Brain pericyte (primary cell): ENCODE measurements around the gene CPE.
A peak's percentile ranks its signal among the peaks of the same experiment; 100 is the strongest.
"Not testable (repeated sequence)": the region's sequence is repeated elsewhere in the genome, so short reads cannot be mapped to it uniquely, and the experiment has no call there.

Experiments
- DNase-seq: peaks from one replicate; pipeline ENCODE4 v3.0.0-alpha.2; 2012; ENCODE audit warnings: low read depth, low spot score

CPE gene

GRCh38 chr4:165403637-165404036, 24.8 kb downstream of the CPE start:
- DNase-seq, result no peak

- DNase-seq, result no peak
Observed at GRCh38 chr4:165404080-165404479, 25.3 kb downstream of the CPE start.

GRCh38 chr4:165404696-165405095, 25.9 kb downstream of the CPE start:
- no peak for DNase-seq

DNA sequence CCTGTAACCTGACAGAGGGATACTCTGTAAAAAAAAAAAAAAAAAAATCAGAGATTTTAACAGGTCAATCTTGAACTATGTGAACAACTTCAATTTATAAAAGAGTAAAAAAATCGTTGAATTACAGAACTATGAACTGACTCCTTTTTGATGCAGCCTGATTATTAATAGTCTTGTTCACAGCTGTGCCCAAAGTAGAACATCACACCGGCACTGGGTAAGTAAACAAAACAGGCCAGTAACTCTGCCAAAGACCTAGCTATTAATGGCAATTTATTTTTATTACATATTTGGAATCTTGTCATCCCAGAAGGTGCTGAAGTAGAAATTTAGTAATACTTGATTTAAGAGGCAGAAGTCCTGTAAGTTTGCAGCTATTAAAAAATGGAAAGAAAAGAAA, 31.4 kb downstream of the CPE start:
- no peak for DNase-seq

- no peak for DNase-seq
Observed at GRCh38 chr4:165415910-165416309, 37.1 kb downstream of the CPE start.

GRCh38 chr4:165418073-165418472, 39.3 kb downstream of the CPE start:
- no peak for DNase-seq

DNA sequence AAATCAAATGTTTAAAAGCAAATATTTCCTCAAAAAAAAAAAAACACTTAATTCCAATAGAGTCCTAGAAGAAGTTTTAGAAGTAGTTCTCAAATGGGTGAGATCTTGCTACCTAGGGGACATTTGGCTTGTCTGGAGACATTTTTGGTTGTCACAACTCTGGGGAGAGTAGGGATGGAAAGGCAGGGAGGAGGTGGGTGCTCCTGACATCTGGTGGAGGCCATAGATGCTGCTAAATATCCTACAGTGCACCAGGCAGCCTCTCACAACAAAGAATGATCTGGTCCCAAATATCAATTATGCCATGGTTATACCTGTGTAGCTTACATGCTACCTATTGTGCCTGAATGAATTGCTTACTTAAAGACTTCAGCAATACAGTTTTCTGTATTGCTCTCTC, 46.8 kb downstream of the CPE start:
- DNase-seq, result no peak

GRCh38 chr4:165426331-165426730, 47.5 kb downstream of the CPE start:
- DNase-seq, result no peak

GRCh38 chr4:165426823-165427222, 48.0 kb downstream of the CPE start:
- DNase-seq, result no peak

- DNase-seq, result no peak
Observed at GRCh38 chr4:165428957-165429356, 50.1 kb downstream of the CPE start.

DNA sequence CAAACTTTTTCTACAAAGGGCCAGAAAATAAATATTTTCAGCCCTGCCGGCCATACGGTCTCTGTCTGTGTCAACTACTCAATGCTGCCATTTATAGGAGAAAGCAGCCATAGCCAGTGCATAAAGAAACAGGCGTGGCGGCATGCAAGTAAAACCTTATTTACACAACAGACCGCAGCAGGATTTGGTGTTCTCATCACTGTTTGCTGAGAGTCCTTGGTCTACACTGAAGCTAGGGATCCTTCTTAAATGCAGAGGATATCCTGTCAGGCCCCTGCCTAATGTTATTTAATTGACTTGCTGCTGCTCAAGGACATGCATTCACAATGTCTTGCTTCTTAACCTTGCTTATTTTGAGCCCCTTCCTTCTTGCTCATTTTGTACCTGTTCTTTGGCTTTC, 54.7 kb downstream of the CPE start:
- no peak for DNase-seq

GRCh38 chr4:165437691-165438090, 58.9 kb downstream of the CPE start:
- DNase-seq, result no peak

DNA sequence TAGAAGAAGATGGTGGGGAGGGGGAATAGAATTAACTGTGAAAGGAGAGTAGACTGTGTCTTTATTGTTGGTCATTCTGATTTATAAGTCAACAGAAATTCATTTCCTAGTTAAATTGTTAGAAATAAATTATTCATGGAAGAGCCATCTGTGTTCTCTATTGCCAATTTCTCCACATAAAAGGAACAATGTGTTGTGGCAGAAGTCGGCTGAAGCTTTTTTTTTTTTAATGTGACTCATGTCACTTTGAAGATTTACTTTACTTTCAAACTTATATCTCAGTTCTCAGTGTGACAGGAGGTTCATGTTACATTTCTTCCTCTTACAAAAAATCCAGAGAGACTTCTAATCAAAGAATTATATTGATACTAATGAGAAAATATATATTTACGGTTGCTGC, 60.5 kb downstream of the CPE start:
- no peak for DNase-seq

DNA sequence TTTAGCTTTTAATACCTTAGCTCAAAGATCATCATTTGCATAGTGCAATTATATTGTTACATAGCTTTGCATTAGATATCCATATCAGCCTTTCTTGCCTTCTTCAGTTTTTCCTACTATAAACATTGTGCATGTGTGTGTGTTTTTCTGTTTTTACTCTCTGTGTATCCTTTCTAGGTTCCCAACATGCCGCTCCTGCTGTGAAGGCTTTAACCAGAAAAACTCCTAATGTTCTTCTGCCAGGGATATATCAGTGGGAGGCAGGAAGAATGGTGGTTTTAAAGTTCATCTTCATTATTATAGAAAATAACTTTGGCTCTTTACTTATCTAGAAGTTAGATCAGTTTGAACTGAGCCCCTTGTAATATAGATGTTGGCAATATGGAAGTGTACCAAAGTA, 61.2 kb downstream of the CPE start:
- DNase-seq, result peak; percentile 59

DNA sequence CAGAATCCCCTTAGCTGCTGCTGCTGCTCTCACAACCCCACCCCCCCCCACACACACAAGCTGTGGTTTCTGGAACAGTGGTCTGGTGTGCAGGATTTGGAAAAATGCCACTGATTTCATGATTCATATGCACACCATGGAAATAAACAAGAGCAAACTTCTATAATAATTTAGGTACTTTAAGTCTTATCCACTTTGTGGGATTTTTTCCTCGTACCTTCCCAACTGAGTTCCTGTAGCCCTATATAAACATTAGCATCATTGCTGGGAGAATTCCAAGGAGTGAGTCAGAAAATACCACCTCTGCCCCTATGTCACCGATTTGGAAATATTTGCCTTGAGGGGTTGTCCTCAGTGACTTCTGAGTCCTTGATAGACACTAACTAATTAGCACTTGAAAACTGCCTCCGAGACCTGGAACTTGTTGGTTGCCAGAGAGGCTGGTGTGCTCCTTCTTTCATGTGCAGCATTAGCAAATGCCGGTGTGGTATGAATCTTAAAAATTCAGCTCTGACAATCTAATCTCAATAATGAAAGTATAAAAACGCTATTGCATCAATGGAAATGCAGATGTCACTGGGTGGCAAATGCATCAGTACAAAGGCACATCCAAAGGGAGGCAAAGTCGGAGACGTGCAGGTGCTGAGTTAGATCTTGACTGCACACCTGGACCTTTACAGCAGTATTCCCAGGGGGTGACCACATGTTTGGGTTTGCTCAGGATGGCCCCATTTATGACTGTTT, 61.8 kb downstream of the CPE start:
- DNase-seq, result peak; percentile 57

DNA sequence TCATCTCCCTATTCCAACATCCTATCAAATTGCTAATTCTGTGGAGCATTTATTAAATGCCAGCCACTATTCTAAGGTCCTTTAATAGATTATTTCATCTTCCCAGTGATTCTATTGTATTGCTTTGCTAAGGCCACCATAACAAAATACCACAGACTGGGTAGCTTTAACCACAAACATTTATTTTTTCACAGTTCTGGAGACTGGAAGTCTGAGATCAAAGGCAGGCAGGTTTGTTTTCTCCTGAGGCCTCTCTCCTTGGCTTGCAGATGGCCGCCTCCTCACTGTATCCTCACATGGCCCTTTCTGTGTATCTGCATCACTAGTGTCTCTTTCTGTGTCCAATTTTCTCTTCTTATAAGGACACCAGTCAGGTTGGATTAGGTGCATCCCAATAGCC, 64.5 kb downstream of the CPE start:
- DNase-seq, result no peak

DNA sequence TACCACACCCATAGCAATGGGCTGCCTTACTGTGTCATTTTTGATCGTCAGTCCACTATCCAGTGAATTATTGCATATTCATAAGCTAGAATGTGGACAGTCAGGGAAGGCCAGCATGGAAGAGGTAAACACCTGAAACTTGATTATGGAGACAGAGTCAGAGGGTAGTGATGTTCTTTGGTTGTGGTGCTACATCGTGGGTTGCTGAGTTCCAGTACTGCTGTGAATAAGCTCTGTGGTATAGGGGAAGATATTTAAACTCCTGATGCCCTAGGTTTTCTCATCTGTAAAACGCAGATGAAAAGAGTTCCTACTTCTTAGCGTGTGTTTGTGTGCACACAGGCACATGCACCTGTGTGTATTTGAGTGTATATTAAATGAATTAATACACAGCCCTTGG, 69.9 kb downstream of the CPE start:
- no peak for DNase-seq

DNA sequence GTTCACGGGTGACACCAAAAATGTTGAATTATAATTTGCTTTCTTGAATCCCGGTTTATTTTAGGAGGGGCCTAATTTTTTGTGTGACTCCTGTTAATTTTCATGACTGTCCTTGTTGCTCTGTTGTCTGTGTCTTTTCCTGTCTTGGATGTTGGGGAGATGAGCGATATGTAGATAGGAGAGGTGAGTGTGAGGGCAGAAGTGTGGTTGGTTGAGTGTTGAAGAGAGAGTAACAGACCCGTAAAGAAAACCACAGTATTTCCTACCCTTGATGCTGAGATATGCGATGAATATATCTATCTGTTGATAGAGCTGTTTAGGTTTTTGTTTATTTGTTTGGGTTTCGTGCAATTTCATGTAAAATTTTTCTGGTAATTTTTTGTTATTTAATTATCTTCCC, 70.5 kb downstream of the CPE start:
- DNase-seq, result no peak

- no peak for DNase-seq
Observed at GRCh38 chr4:165450871-165451270, 72.1 kb downstream of the CPE start.

DNA sequence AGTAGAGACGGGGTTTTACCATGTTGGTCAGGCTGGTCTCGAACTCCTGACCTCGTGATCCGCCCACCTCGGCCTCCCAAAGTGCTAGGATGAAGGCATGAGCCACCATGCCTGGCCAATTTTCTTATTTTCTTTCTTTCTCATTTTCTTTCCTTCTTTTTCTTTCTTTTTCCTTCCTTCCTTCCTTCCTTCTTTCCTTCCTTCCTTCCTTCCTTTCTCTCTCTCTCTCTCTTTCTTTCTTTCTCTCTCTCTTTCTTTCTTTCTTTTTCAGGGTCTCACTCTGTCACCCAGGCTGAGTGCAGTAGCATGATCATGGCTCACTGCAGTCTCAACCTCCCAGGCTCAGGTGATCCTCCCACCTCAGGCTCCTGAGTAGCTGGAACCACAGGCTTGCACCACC, 74.3 kb downstream of the CPE start:
- DNase-seq, result not testable (repeated sequence)

DNA sequence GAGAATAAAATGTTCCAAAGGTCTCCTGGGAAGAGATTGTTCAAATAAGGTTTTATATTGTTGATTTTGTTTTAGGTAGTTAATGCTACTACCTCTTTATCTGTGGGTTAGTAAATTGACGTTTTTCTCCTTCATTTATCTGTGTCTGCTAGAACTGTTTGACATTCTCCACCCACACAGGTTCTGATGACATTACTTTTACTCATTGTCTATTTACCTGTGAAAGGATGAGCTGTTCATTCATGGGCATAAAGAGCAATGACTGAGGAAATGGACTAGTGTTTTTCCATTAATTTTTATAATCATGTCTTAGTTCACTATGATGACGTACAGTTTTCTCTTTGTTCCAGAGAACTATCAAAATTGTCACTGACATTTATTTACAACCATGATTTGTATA, 75.6 kb downstream of the CPE start:
- no peak for DNase-seq

- DNase-seq, result no peak
Observed at GRCh38 chr4:165457793-165458192, 79.0 kb downstream of the CPE start.

GRCh38 chr4:165458471-165458870, 79.7 kb downstream of the CPE start:
- no peak for DNase-seq

DNA sequence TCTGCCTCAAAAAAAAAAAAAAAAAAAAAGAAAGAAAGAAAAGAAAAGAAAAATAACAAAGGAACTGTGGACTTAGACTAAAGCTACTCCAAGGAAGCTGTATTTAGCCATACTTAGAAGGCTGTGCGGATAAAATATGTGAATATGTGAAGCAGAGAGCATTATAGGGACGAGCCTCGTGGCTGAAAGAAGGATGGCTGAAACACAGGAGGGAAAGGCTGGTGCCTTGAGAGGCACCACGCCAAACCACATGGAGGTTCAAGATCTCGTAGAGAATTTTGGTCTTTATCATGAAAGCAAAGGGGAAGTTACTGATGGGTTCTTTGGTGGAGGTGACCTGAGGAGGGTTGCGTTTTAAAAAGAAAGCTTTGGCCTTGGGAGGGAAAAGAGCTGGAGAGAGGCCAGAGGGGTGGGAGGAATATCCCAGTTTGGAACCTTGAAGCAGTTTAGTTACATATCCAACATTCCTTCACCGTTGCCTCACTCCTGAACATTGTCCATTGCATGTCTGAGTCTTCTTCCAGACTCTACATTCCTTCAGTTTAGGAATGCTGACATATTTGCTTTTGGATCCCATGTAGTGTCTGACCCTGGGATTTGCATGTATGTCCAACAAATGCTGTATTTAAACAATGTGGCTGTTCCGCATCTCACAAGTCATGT, 82.5 kb downstream of the CPE start:
- DNase-seq, result no peak
